Smooth muscle cell (in vitro differentiated cells): ENCODE measurements around the gene SPEM1. TPM values are rescaled to one million over a fixed set of nuclear protein-coding genes. Genes with fewer than 3 reads are reported as not detected.

Source experiments
- DNase-seq: peaks from one replicate; lab custom pipeline; 2025; ENCODE audit not compliant: unreplicated experiment; lab: John Stamatoyannopoulos, UW
- H2AFZ ChIP-seq: fragments of 200-600 bp; sonication (generic); 2 replicates; pipeline ENCODE4 v1.6.0; 2016; ENCODE audit warnings: antibody characterized with exemption, low read depth, mild to moderate bottlenecking
- H3F3A ChIP-seq: fragments of 200-600 bp; sonication (generic); 2 replicates; pipeline ENCODE4 v1.6.0; 2017; ENCODE audit warnings: antibody characterized with exemption, low read depth
- H3K27ac ChIP-seq: fragments of 200-600 bp; sonication (generic); 2 replicates; pipeline ENCODE4 v1.5.1; 2016; ENCODE audit warnings: low read depth, mild to moderate bottlenecking
- H3K27me3 ChIP-seq: fragments of 200-600 bp; sonication (generic); 2 replicates; pipeline ENCODE4 v1.6.1; 2016; ENCODE audit warnings: low read depth, mild to moderate bottlenecking
- H3K36me3 ChIP-seq: fragments of 200-600 bp; sonication (generic); 2 replicates; pipeline ENCODE4 v1.5.1; 2016; ENCODE audit warnings: low read depth
- H3K4me1 ChIP-seq: fragments of 200-600 bp; sonication (generic); 2 replicates; pipeline ENCODE4 v1.5.1; 2016; ENCODE audit warnings: low read depth
- H3K4me2 ChIP-seq: fragments of 200-600 bp; sonication (generic); 2 replicates; pipeline ENCODE4 v1.6.0; 2016; ENCODE audit warnings: mild to moderate bottlenecking
- H3K4me3 ChIP-seq: fragments of 200-600 bp; sonication (generic); 2 replicates; pipeline ENCODE4 v1.5.1; 2016; ENCODE audit warnings: mild to moderate bottlenecking
- H3K79me2 ChIP-seq: fragments of 200-600 bp; sonication (generic); 2 replicates; pipeline ENCODE4 v1.6.0; 2016; ENCODE audit warnings: low read depth, mild to moderate bottlenecking
- H3K9ac ChIP-seq: fragments of 200-600 bp; sonication (generic); 2 replicates; pipeline ENCODE4 v1.6.0; 2016; ENCODE audit warnings: low read depth
- H3K9me3 ChIP-seq: fragments of 200-600 bp; sonication (generic); replicated peaks from 2 replicates; pipeline ENCODE4 v1.5.1; 2016; ENCODE audit warnings: low read depth
- H4K20me1 ChIP-seq: fragments of 200-600 bp; sonication (generic); 2 replicates; pipeline ENCODE4 v1.6.0; 2016; ENCODE audit warnings: low read depth
- WGBS: methylation state at CpG from one replicate; pipeline ENCODE4 v1.1.7; 2016; ENCODE audit warnings: low lambda C conversion rate; 5-methylcytosine and 5-hydroxymethylcytosine counted together
- polyA plus RNA-seq: library from polyadenylated mRNA; unstranded; fragments of >200 nt; fragmentation: Nextera tagmentation; extraction: Ambion mirVana; gene quantifications from 2 replicates; pipeline ENCODE4 v1.2.1, GENCODE V29; 2016
- total RNA-seq: library from RNA; depleted of rRNA; stranded (reverse); fragments of >200 nt; gene quantifications from 2 replicates; pipeline ENCODE4 v1.2.3, GENCODE V29; 2014
- TF ChIP-seq, protein P1 (sequence below): fragments of 200-600 bp; sonication (generic); IDR thresholded peaks from 2 replicates; pipeline ENCODE4 v1.5.1; 2017; ENCODE audit warnings: borderline replicate concordance, mild to moderate bottlenecking, antibody characterized with exemption; ENCODE audit not compliant: insufficient read depth, poor library complexity, severe bottlenecking

Gene SPEM1
- total and polyA plus RNA-seq, 2 experiments from 2014 or later: not detected

DNA sequence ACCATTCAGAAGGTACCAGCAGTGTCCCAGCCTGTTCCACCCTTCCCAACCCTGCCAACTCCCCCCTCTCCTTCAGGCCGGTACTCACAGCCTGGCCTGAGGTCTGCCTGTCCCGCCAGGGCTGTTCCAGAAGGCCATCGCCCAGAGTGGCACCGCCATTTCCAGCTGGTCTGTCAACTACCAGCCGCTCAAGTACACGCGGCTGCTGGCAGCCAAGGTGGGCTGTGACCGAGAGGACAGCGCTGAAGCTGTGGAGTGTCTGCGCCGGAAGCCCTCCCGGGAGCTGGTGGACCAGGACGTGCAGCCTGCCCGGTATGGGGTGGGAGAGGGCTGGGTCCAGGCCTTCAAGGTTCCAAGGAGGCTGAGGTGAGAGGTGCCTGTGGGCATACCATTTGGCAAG, 5.3 kb upstream of the SPEM1 start:
- WGBS: 90% methylated on average over 14 of the region's 14 CpGs
- TF ChIP-seq, protein P1, sequence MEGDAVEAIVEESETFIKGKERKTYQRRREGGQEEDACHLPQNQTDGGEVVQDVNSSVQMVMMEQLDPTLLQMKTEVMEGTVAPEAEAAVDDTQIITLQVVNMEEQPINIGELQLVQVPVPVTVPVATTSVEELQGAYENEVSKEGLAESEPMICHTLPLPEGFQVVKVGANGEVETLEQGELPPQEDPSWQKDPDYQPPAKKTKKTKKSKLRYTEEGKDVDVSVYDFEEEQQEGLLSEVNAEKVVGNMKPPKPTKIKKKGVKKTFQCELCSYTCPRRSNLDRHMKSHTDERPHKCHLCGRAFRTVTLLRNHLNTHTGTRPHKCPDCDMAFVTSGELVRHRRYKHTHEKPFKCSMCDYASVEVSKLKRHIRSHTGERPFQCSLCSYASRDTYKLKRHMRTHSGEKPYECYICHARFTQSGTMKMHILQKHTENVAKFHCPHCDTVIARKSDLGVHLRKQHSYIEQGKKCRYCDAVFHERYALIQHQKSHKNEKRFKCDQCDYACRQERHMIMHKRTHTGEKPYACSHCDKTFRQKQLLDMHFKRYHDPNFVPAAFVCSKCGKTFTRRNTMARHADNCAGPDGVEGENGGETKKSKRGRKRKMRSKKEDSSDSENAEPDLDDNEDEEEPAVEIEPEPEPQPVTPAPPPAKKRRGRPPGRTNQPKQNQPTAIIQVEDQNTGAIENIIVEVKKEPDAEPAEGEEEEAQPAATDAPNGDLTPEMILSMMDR: no peak

DNA sequence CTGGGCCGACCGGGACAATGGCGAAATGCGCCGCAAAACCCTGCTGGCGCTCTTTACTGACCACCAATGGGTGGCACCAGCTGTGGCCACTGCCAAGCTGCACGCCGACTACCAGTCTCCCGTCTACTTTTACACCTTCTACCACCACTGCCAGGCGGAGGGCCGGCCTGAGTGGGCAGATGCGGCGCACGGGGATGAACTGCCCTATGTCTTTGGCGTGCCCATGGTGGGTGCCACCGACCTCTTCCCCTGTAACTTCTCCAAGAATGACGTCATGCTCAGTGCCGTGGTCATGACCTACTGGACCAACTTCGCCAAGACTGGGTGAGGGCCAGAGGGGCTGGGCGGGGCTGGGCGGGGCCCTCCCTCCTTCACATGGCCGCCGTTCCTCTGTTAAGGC, 4.3 kb upstream of the SPEM1 start:
- Histone ChIP-seq H3K36me3 (no peaks in the 10 kb centered on the region), H3K4me3 (no peak overlapping the region), H3K79me2 (no peaks in the 10 kb centered on the region), H3K4me1 (no peaks in the 10 kb centered on the region), H3K27ac (no peak overlapping the region), H4K20me1 (peaks cover 6% of the 10 kb centered on the region), H2AFZ (no peak overlapping the region), H3K9me3 (no peaks in the 10 kb centered on the region), H3F3A (no peaks in the 10 kb centered on the region), H3K4me2 (no peak overlapping the region), H3K9ac (no peak overlapping the region), H3K27me3 (no peaks in the 10 kb centered on the region)
- DNase-seq: no peak
- TF ChIP-seq, protein P1: no peak
- 95% methylated on average over 23 of the region's 23 CpGs for WGBS

More for the DNA sequence above, 5.3 kb upstream of the SPEM1 start:
- DNase-seq: no peak
- H3K9ac ChIP-seq: no peak overlapping the region
- no peaks in the 10 kb centered on the region for H3K4me1 ChIP-seq
- H3K27me3 ChIP-seq: no peaks in the 10 kb centered on the region
- H3K36me3 ChIP-seq: no peaks in the 10 kb centered on the region
- H3K9me3 ChIP-seq: no peaks in the 10 kb centered on the region
- H2AFZ ChIP-seq: no peak overlapping the region
- no peak overlapping the region for H3K4me3 ChIP-seq
- no peaks in the 10 kb centered on the region for H3F3A ChIP-seq
- no peak overlapping the region for H3K27ac ChIP-seq
- H3K4me2 ChIP-seq: no peak overlapping the region
- H4K20me1 ChIP-seq: peaks cover 7% of the 10 kb centered on the region
- H3K79me2 ChIP-seq: no peaks in the 10 kb centered on the region

DNA sequence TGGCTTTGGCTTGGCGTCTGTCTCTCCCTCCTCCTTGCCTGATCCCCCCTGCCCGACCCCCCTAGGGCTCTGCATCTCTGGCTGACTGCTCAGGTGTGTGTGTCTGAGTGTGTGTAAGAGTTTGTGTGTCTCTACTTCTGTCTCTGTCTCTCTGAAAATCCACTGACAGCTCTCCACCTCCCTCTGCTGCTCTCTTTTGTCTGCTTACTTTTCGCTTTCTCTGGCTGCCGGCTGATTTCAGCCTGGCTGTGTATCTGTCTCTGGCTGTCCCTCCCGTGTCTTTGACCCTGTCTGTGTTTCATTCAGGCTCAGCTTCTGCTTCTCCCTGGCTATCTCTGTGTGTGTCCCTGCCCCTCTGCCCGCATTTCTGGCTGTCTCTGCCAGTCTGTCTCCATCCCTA, 3.8 kb upstream of the SPEM1 start:
- WGBS: 95% methylated on average over 6 of the region's 6 CpGs
- no peak overlapping the region for H3K27ac ChIP-seq

More for the DNA sequence above, 3.8 kb upstream of the SPEM1 start:
- no peak overlapping the region for H3K4me2 ChIP-seq
- H4K20me1 ChIP-seq: peaks cover 5% of the 10 kb centered on the region
- no peak overlapping the region for H3K9ac ChIP-seq
- no peaks in the 10 kb centered on the region for H3K9me3 ChIP-seq
- no peaks in the 10 kb centered on the region for H3K27me3 ChIP-seq
- H2AFZ ChIP-seq: no peak overlapping the region
- no peak overlapping the region for H3K4me3 ChIP-seq
- H3K36me3 ChIP-seq: no peaks in the 10 kb centered on the region
- no peaks in the 10 kb centered on the region for H3K4me1 ChIP-seq
- H3F3A ChIP-seq: no peaks in the 10 kb centered on the region
- TF ChIP-seq, protein P1: no peak
- no peak for DNase-seq
- no peaks in the 10 kb centered on the region for H3K79me2 ChIP-seq
